DND-41 (cell line): ENCODE data around the gene TUB.

Source experiments
- ATAC-seq: fragments of 200-7000 bp; cut with Tn5 transposase; 3 replicates; pipeline ENCODE4 v1.9.1; 2021; ENCODE audit warnings: low read depth; ENCODE audit not compliant: insufficient read depth
- DNase-seq: peaks from one replicate; pipeline ENCODE4 v3.0.0-alpha.2; 2020
- H2AFZ ChIP-seq: 2 replicates; pipeline ENCODE4 v1.6.0; 2012; ENCODE audit warnings: low read depth, low read length
- H3K27ac ChIP-seq: 2 replicates; pipeline ENCODE4 v1.5.1; 2012; ENCODE audit warnings: low read length, inconsistent platforms
- H3K27me3 ChIP-seq: fragments of 200-600 bp; sonication (generic); 2 replicates; pipeline ENCODE4 v1.6.0; 2012; ENCODE audit warnings: low read length, mild to moderate bottlenecking, inconsistent platforms; ENCODE audit not compliant: insufficient read depth, poor library complexity
- H3K36me3 ChIP-seq: 2 replicates; pipeline ENCODE4 v1.5.1; 2012; ENCODE audit warnings: low read length, inconsistent platforms; ENCODE audit not compliant: insufficient read depth
- H3K4me1 ChIP-seq: 2 replicates; pipeline ENCODE4 v1.5.1; 2012; ENCODE audit warnings: mild to moderate bottlenecking, low read length; ENCODE audit not compliant: insufficient read depth
- H3K4me2 ChIP-seq: 2 replicates; pipeline ENCODE4 v1.6.0; 2012; ENCODE audit warnings: mild to moderate bottlenecking, moderate library complexity, low read length, inconsistent platforms; ENCODE audit not compliant: insufficient read depth
- H3K4me3 ChIP-seq, 2 experiments: fragments of 200-600 bp in 1 of 2; shearing (Covaris generic) in 1 of 2; 2 replicates each; pipeline ENCODE4 v1.5.1; 2012 to 2016; ENCODE audit warnings: inconsistent platforms in 2 of 2, low read length in 2 of 2, mild to moderate bottlenecking in 2 of 2, low read depth in 1 of 2, moderate library complexity in 1 of 2
- H3K79me2 ChIP-seq: 2 replicates; pipeline ENCODE4 v1.6.0; 2012; ENCODE audit warnings: low read length, inconsistent platforms; ENCODE audit not compliant: insufficient read depth
- H3K9ac ChIP-seq: 2 replicates; pipeline ENCODE4 v1.6.0; 2012; ENCODE audit warnings: low read depth, mild to moderate bottlenecking, inconsistent platforms, low read length, moderate library complexity
- H3K9me3 ChIP-seq: 2 replicates; pipeline ENCODE4 v1.5.1; 2012; ENCODE audit warnings: low read length, moderate library complexity, mild to moderate bottlenecking, inconsistent platforms; ENCODE audit not compliant: insufficient read depth, severe bottlenecking
- H4K20me1 ChIP-seq: 2 replicates; pipeline ENCODE4 v1.6.0; 2012; ENCODE audit warnings: low read length; ENCODE audit not compliant: insufficient read depth
- CTCF ChIP-seq: IDR thresholded peaks from 2 replicates; pipeline ENCODE4 v1.5.1; 2012; ENCODE audit warnings: borderline replicate concordance, low read length, moderate library complexity, mild to moderate bottlenecking; ENCODE audit not compliant: poor library complexity, severe bottlenecking; ENCODE audit errors: extremely low read depth
- EZH2 ChIP-seq: IDR thresholded peaks from 3 replicates; pipeline ENCODE4 v1.6.1; 2012; ENCODE audit warnings: borderline replicate concordance, low read depth, mild to moderate bottlenecking, moderate library complexity, low read length, inconsistent platforms; ENCODE audit not compliant: severe bottlenecking

The TUB gene

GRCh38 chr11:8102296-8102915, 21.4 kb downstream of the TUB start:
- H3K9me3 ChIP-seq: no peaks in the 10 kb centered on the region
- DNase-seq (no peak), ATAC-seq (no peak)
- H3K27ac ChIP-seq: no peak overlapping the region
- no peak overlapping the region for H3K9ac ChIP-seq
- no peaks in the 10 kb centered on the region; the same call in 1 of the 2 replicates for H4K20me1 ChIP-seq
- H3K27me3 ChIP-seq: no peaks in the 10 kb centered on the region
- H3K4me2 ChIP-seq: no peak overlapping the region
- TF ChIP-seq CTCF: no peak
- TF ChIP-seq EZH2: no peak
- H3K4me1 ChIP-seq: no peaks in the 10 kb centered on the region
- no peaks in the 10 kb centered on the region for H3K79me2 ChIP-seq
- H3K4me3 ChIP-seq: no peak overlapping the region
- no peaks in the 10 kb centered on the region for H3K36me3 ChIP-seq
- no peak overlapping the region for H2AFZ ChIP-seq

GRCh38 chr11:8102965-8103364, 22.0 kb downstream of the TUB start:
- Histone ChIP-seq H3K9me3 (no peaks in the 10 kb centered on the region), H3K27me3 (no peaks in the 10 kb centered on the region), H3K36me3 (no peaks in the 10 kb centered on the region), H3K9ac (no peak overlapping the region), H3K4me3 (no peak overlapping the region), H3K4me2 (no peak overlapping the region), H4K20me1 (no peaks in the 10 kb centered on the region; the same call in 1 of the 2 replicates), H3K4me1 (no peaks in the 10 kb centered on the region), H3K27ac (no peak overlapping the region), H2AFZ (no peak overlapping the region), H3K79me2 (no peaks in the 10 kb centered on the region)
- DNase-seq (no peak), ATAC-seq (no peak)
- TF ChIP-seq EZH2 (no peak), CTCF (no peak)

- no peaks in the 10 kb centered on the region for H3K36me3 ChIP-seq
- DNase-seq: no peak
- H3K9me3 ChIP-seq: no peaks in the 10 kb centered on the region
- H2AFZ ChIP-seq: no peak overlapping the region
- H4K20me1 ChIP-seq: no peaks in the 10 kb centered on the region; the same call in 1 of the 2 replicates
- H3K79me2 ChIP-seq: no peaks in the 10 kb centered on the region
- H3K27me3 ChIP-seq: peaks cover 6% of the 10 kb centered on the region
- no peaks in the 10 kb centered on the region for H3K4me1 ChIP-seq
- TF ChIP-seq CTCF (no peak), EZH2 (no peak)
- no peak overlapping the region for H3K9ac ChIP-seq
- H3K27ac ChIP-seq: no peak overlapping the region
- no peak overlapping the region for H3K4me2 ChIP-seq
- H3K4me3 ChIP-seq: no peak overlapping the region
- no peak for ATAC-seq
Observed at GRCh38 chr11:8103909-8104308, 22.9 kb downstream of the TUB start.
